ENCODE results near the gene PTOV1. TPM values are rescaled to one million over a fixed set of nuclear protein-coding genes. Genes with fewer than 3 reads are reported as not detected.

The PTOV1 gene
- total and polyA plus RNA-seq, 12 donors: 78.7 to 620 (median 275) TPM

DNA sequence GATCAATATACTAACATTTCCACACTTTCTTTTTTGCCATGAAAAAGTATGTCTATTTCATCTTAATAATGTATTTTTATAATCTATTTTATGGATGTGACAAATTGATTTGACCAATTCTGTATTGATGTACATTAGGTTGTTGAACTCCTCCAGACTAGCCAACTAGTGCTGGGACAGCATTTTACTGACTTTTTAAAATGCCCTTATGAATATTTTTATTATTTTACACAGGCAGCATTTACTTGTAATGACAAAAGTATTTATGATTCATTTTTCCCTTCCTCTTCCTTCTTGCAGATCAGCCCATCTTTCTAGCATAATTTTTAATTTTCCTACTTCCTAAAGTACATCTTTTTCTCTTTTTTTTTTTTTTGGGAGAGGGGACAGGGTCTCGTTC lies 36.9 kb upstream of the PTOV1 start:
- peak overlapping the region in 3 of 5 donors; percentile 1 to 85 (median 85) for H3K27ac ChIP-seq

DNA sequence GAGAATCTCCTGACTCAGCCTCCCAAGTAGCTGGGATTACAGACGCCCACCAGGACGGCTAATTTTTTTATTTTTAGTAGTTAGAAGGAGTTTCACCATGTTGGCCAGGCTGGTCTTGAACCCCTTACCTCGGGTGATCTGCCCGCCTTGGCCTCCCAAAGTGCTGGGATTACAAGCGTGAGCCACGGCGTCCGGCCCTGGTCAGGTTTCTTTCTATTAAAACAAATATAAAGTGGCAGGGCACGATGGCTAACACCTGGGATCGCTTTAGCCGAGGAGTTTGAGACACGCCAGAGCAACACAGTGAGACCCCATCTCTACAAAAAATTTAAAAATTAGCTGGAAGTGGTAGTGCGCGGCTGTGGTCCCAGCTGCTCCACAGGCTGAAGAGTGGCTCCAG lies 34.4 kb upstream of the PTOV1 start:
- Histone ChIP-seq H3K36me3 (replicated peaks in 1 of 2) (no peaks in the 10 kb centered on the region), H3K4me1 (replicated peaks in 1 of 2) (peaks cover 31 to 44% of the 10 kb centered on the region in 2 donors), H3K27ac (peak overlapping the region in 4 of 5 donors; percentile 88 to 97 (median 94)), H3K9me3 (replicated peaks in 1 of 3) (no peaks in the 10 kb centered on the region), H3K27me3 (no peaks in the 10 kb centered on the region), H3K4me3 (no peak overlapping the region)
- no peak for DNase-seq
- intact Hi-C loops (cut with DNase I): no loop called here
- WGBS, 4 donors: 80 to 88% (median 82%) methylated on average over 14 of the region's 14 CpGs
- TF ChIP-seq POLR2A (IDR thresholded peaks at IDR 0.05): no peak
- TF ChIP-seq, protein P1, sequence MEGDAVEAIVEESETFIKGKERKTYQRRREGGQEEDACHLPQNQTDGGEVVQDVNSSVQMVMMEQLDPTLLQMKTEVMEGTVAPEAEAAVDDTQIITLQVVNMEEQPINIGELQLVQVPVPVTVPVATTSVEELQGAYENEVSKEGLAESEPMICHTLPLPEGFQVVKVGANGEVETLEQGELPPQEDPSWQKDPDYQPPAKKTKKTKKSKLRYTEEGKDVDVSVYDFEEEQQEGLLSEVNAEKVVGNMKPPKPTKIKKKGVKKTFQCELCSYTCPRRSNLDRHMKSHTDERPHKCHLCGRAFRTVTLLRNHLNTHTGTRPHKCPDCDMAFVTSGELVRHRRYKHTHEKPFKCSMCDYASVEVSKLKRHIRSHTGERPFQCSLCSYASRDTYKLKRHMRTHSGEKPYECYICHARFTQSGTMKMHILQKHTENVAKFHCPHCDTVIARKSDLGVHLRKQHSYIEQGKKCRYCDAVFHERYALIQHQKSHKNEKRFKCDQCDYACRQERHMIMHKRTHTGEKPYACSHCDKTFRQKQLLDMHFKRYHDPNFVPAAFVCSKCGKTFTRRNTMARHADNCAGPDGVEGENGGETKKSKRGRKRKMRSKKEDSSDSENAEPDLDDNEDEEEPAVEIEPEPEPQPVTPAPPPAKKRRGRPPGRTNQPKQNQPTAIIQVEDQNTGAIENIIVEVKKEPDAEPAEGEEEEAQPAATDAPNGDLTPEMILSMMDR (IDR thresholded peaks at IDR 0.05): no peak

More for the DNA sequence above, 36.9 kb upstream of the PTOV1 start:
- peaks cover 17 to 30% of the 10 kb centered on the region in 2 donors for H3K4me1 ChIP-seq (replicated peaks in 1 of 2)
- no peak for DNase-seq
- H3K4me3 ChIP-seq: peak overlapping the region in 1 of 4 donors; percentile 80
- H3K9me3 ChIP-seq (replicated peaks in 1 of 3): no peaks in the 10 kb centered on the region
- TF ChIP-seq, protein P1 (IDR thresholded peaks at IDR 0.05): peak in 1 of 6 experiments; percentile 1
- TF ChIP-seq POLR2A (IDR thresholded peaks at IDR 0.05): no peak
- WGBS, 4 donors: 53 to 63% (median 60%) methylated on average over 1 of the region's 1 CpG
- intact Hi-C loops (cut with DNase I): no loop called here
- H3K27me3 ChIP-seq: no peaks in the 10 kb centered on the region
- no peaks in the 10 kb centered on the region for H3K36me3 ChIP-seq (replicated peaks in 1 of 2)

DNA sequence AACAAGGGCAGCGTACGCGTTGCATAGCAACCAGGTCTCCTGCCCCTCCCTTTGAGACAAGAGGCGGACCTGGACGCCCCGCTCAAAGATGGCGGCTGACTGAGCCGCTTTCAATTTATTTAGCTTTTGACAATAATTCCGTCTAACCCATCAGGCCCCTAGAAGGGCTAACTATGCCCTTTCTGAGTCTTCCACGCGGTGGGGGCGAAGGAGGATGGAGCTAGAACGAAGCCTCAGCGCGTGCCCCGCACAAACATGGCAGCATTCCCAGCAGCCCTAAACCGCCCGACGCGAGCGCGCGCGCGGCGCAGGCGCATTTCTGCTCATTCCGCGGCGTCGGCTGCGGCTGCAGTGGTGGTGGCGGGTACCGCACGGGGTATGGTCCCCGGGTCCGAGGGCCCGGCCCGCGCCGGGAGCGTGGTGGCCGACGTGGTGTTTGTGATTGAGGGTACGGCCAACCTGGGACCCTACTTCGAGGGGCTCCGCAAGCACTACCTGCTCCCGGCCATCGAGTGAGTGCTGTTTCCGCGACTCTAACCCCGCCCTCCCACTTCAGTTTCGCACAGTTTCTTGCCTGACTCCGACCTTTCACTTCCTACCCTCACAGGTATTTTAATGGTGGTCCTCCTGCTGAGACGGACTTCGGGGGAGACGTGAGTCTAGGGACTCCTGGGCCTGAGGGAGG lies 32.9 kb upstream of the PTOV1 start, which contains the start of gene MED25:
MED25 (plus strand) TSS at position 326 of the 685 bp plus-strand sequence; CDS start at position 379, 53 bp downstream.
- intact Hi-C loops (cut with DNase I): no loop called here
- 0 to 1% (median 1%) methylated on average over 24 to 57 of the region's 57 CpGs for whole genome bisulfite sequencing, 4 donors

More for the DNA sequence above, 32.9 kb upstream of the PTOV1 start, which contains the start of gene MED25:
- Histone ChIP-seq H3K9me3 (replicated peaks in 1 of 3) (no peaks in the 10 kb centered on the region), H3K4me1 (replicated peaks in 1 of 2) (peaks cover 29 to 35% of the 10 kb centered on the region in 2 donors), H3K27ac (peak within 1 kb of the TSS; percentile 88 to 100 (median 96)), H3K27me3 (no peaks in the 10 kb centered on the region), H3K36me3 (replicated peaks in 1 of 2) (peaks cover 0 to 4% of the 10 kb centered on the region in 2 donors), H3K4me3 (peak within 1 kb of the TSS; percentile 63 to 97 (median 87))
- TF ChIP-seq, protein P1 (IDR thresholded peaks at IDR 0.05): peak in 5 of 6 experiments; percentile 38 to 81 (median 55)
- TF ChIP-seq POLR2A (IDR thresholded peaks at IDR 0.05): peak; percentile 81 to 85
- peak; percentile 83 to 91 (median 87) for DNase-seq
